Lower lobe of right lung (tissue), 2 donors: ENCODE measurements around the gene TBCEL. TPM values are rescaled to one million over a fixed set of nuclear protein-coding genes. Genes with fewer than 3 reads are reported as not detected.

Experiments used
- ATAC-seq, 2 donors: fragments of 200-7000 bp; cut with Tn5 transposase; one replicate each; pipeline ENCODE4 v1.9.1; 2020 to 2022; ENCODE audit warnings: mild to moderate bottlenecking in 2 of 2, moderate library complexity in 2 of 2
- DNase-seq: peaks from one replicate; pipeline ENCODE4 v3.0.0-alpha.2; 2020
- H3K27ac ChIP-seq: fragments of 200-600 bp; one replicate; pipeline ENCODE4 v1.8.0; 2022
- H3K27me3 ChIP-seq: fragments of 200-600 bp; one replicate; pipeline ENCODE4 v1.8.0; 2022; ENCODE audit warnings: low read depth
- H3K36me3 ChIP-seq: fragments of 200-600 bp; one replicate; pipeline ENCODE4 v1.8.0; 2022; ENCODE audit warnings: mild to moderate bottlenecking
- H3K4me1 ChIP-seq: fragments of 200-600 bp; one replicate; pipeline ENCODE4 v1.8.0; 2022
- H3K4me3 ChIP-seq: fragments of 200-600 bp; one replicate; pipeline ENCODE4 v1.8.0; 2022; ENCODE audit warnings: mild to moderate bottlenecking
- H3K9me3 ChIP-seq: fragments of 200-600 bp; one replicate; pipeline ENCODE4 v1.8.0; 2022
- intact Hi-C: fragments of 100-400 bp; cut with DNase I; formaldehyde crosslinking; loops from one replicate; pipeline ENCODE4 v1.11.0; 2022
- total RNA-seq: library from RNA; stranded (reverse); fragmentation: NEBNext Ultra II Directional; extraction: Animal tissue kit (Norgen Biotek cat#: 25700); gene quantifications from one replicate; pipeline ENCODE4 v1.2.1, GENCODE V29; 2021
- TF ChIP-seq, protein P1 (sequence below): fragments of 200-600 bp; IDR thresholded peaks from one replicate; pipeline ENCODE4 v1.8.0; 2022; ENCODE audit warnings: antibody characterized with exemption, mild to moderate bottlenecking
- donor health status: DM: no; HTN: yes; CAD: no; lungs with severe emphysema.

Gene TBCEL
- total RNA-seq, 1 donor from 2014 or later: 38.7 TPM

DNA sequence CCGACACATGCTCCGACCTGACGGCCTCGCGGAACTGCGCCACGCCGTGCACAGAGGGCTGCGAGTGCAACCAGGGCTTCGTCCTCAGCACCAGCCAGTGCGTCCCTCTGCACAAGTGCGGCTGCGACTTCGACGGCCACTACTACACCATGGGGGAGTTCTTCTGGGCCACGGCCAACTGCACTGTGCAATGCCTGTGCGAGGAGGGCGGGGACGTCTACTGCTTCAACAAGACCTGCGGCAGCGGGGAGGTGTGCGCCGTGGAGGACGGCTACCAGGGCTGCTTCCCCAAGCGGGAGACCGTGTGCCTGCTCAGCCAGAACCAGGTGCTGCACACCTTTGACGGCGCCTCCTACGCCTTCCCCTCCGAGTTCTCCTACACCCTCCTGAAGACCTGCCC, 103.9 kb downstream of the TBCEL start:
- Histone ChIP-seq H3K27me3 (no peaks in the 10 kb centered on the region), H3K9me3 (peaks cover 3% of the 10 kb centered on the region), H3K36me3 (no peaks in the 10 kb centered on the region), H3K4me1 (no peaks in the 10 kb centered on the region), H3K4me3 (no peak overlapping the region), H3K27ac (no peak overlapping the region)
- ATAC-seq: no peak
- DNase-seq: no peak
- TF ChIP-seq, protein P1, sequence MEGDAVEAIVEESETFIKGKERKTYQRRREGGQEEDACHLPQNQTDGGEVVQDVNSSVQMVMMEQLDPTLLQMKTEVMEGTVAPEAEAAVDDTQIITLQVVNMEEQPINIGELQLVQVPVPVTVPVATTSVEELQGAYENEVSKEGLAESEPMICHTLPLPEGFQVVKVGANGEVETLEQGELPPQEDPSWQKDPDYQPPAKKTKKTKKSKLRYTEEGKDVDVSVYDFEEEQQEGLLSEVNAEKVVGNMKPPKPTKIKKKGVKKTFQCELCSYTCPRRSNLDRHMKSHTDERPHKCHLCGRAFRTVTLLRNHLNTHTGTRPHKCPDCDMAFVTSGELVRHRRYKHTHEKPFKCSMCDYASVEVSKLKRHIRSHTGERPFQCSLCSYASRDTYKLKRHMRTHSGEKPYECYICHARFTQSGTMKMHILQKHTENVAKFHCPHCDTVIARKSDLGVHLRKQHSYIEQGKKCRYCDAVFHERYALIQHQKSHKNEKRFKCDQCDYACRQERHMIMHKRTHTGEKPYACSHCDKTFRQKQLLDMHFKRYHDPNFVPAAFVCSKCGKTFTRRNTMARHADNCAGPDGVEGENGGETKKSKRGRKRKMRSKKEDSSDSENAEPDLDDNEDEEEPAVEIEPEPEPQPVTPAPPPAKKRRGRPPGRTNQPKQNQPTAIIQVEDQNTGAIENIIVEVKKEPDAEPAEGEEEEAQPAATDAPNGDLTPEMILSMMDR: no peak
- intact Hi-C loops: no loop called here

DNA sequence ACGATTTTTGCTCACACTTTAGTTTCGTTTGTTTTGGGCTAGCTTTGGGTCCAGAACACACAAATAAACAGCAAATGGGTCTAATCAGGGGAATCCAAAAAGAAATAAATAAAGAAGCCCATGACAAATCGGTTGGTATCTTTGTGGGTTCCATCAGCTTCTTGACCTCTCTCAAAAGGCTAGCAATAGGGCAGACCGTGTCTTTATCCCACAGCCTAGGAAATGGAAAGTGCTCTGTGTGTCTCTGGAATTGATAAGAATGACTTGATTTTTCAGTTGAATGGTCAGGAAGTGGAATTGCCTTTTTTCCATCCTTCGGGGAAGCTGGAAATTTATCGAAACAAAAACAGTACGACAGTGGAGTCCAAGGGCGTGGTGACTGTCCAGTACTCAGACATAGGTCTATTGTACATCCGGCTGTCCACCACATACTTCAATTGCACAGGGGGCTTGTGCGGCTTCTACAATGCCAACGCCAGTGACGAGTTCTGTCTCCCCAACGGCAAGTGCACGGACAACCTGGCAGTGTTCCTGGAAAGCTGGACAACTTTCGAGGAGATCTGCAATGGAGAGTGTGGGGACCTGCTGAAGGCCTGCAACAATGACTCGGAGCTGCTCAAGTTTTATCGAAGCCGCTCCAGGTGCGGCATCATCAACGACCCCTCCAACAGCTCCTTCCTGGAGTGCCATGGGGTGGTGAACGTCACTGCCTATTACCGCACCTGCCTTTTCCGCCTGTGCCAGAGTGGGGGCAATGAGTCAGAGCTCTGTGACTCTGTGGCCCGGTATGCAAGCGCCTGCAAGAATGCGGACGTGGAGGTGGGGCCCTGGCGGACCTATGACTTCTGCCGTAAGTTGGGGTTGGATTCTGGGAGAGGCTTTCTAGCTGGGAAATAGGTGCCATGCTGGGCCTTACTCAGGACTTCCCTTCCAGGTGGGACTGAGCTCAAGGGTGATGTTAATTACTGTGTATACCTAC, 105.7 kb downstream of the TBCEL start:
- intact Hi-C loops: no loop called here
- TF ChIP-seq, protein P1: no peak
- H3K4me1 ChIP-seq: no peaks in the 10 kb centered on the region
- no peak for DNase-seq
- ATAC-seq: no peak
- H3K36me3 ChIP-seq: no peaks in the 10 kb centered on the region
- H3K4me3 ChIP-seq: no peak overlapping the region
- H3K9me3 ChIP-seq: no peaks in the 10 kb centered on the region
- H3K27ac ChIP-seq: no peak overlapping the region
- no peaks in the 10 kb centered on the region for H3K27me3 ChIP-seq

DNA sequence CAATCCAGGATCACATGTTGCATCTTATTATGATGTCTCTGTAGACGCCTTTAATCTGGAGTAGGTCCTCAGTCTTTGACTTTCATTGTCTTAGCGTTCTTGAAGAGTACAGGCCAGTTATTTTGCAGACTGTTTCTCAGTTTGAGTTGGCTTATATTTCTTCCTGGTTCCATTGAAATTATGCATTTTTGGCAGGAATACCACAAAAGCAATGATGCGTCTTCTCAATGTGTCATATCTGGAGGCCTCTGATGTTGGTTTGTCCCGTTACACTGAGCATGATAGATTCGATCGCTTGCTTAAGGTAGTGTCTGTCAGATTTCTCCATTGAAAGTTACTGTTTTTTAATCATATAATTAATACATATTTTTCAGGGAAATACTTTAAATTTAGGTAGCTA, 107.8 kb downstream of the TBCEL start:
- Histone ChIP-seq H3K4me1 (no peaks in the 10 kb centered on the region), H3K36me3 (no peaks in the 10 kb centered on the region), H3K4me3 (no peak overlapping the region), H3K27ac (no peak overlapping the region), H3K9me3 (no peaks in the 10 kb centered on the region), H3K27me3 (no peaks in the 10 kb centered on the region)
- DNase-seq: no peak
- TF ChIP-seq, protein P1: no peak
- intact Hi-C loops: no loop called here
- no peak for ATAC-seq

DNA sequence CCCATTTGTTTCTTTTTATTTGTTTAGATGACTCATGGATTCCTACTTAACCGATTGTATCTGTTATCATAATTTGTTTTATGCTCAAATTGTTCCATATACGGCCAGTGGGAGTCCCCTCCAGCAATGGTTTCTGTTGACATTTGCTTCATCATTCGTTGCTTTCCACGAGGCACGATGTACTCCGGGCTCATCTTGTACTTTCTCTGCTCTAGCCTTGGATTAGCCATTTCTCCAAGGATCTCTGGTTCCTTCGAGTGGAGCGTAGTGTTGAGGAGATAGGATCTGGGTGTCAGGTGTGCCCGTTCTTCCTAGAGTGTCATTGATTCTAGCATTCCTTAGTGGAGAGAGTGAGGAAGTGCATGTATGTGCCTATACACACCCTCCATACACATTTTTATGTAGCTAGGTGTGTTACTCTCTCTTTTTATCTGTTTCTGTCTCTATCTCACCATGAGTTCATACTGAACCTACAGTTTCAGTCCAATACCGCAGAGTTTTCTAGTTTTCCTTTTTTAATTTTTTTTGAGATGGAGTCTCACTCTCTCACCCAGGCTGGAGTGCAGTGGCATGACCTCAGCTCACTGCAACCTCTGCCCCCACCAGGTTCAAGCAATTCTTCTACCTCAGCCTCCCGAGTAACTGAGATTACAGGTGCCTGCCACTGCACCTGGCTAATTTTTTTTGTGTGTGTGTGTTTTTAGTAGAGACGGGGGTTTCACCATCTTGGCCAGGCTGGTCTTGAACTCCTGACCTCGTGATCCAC, 108.5 kb downstream of the TBCEL start:
- H3K36me3 ChIP-seq: no peaks in the 10 kb centered on the region
- intact Hi-C loops: no loop called here
- ATAC-seq (no peak), DNase-seq (no peak)
- no peaks in the 10 kb centered on the region for H3K27me3 ChIP-seq
- TF ChIP-seq, protein P1: no peak
- no peak overlapping the region for H3K4me3 ChIP-seq
- H3K9me3 ChIP-seq: no peaks in the 10 kb centered on the region
- H3K27ac ChIP-seq: no peak overlapping the region
- no peaks in the 10 kb centered on the region for H3K4me1 ChIP-seq

DNA sequence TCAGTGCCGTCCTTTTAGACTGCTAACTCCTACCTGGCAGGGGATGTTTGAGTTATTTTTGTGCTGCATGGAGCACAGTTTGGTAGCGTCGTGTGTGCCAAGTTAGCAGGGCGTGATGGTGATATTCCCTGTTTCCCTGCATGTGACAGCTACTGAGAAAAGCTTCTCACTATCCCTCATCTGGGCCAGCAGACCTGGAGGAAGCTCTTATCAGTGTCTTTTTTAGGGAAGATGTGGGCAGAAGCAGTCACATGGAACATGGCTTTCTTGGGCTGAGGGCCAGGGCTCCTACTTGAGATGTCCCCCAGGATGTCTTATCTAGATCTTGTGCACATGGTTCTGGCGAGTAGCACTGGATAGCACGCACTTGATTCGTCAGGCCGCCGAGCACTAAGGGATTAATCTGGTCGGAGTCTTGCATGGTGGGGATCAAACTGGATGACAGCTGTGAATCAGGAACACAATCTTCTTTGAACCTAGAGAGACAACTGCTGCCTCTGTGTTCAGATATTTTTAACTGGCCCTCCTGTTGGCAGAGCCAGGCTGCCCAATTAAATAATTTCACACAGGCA, 110.9 kb downstream of the TBCEL start:
- Histone ChIP-seq H3K27me3 (no peaks in the 10 kb centered on the region), H3K4me1 (no peaks in the 10 kb centered on the region), H3K9me3 (no peaks in the 10 kb centered on the region), H3K36me3 (no peaks in the 10 kb centered on the region), H3K27ac (no peak overlapping the region), H3K4me3 (no peak overlapping the region)
- no peak for ATAC-seq
- no peak for DNase-seq
- TF ChIP-seq, protein P1: no peak
- intact Hi-C loops: no loop called here
